Upper lobe of right lung (tissue), 1 donor: ENCODE measurements around the gene DNMT3A. TPM values are rescaled to one million over a fixed set of nuclear protein-coding genes. Genes with fewer than 3 reads are reported as not detected.

Experiments used
- ATAC-seq: fragments of 200-7000 bp; cut with Tn5 transposase; one replicate; pipeline ENCODE4 v1.9.1; 2020; ENCODE audit warnings: mild to moderate bottlenecking, moderate library complexity
- DNase-seq: peaks from one replicate; pipeline ENCODE4 v3.0.0-alpha.2; 2020
- H3K27ac ChIP-seq: fragments of 200-600 bp; one replicate; pipeline ENCODE4 v1.8.0; 2022
- H3K27me3 ChIP-seq: fragments of 200-600 bp; one replicate; pipeline ENCODE4 v1.8.0; 2022; ENCODE audit warnings: mild to moderate bottlenecking
- H3K36me3 ChIP-seq: fragments of 200-600 bp; one replicate; pipeline ENCODE4 v1.8.0; 2022
- H3K4me1 ChIP-seq: fragments of 200-600 bp; one replicate; pipeline ENCODE4 v1.8.0; 2022
- H3K4me3 ChIP-seq: fragments of 200-600 bp; one replicate; pipeline ENCODE4 v1.8.0; 2022; ENCODE audit warnings: mild to moderate bottlenecking
- H3K9me3 ChIP-seq: fragments of 200-600 bp; one replicate; pipeline ENCODE4 v1.8.0; 2022
- intact Hi-C: fragments of 100-400 bp; cut with DNase I; formaldehyde crosslinking; loops from one replicate; pipeline ENCODE4 v1.11.0; 2022
- total RNA-seq: library from RNA; stranded (reverse); fragmentation: NEBNext Ultra II Directional; extraction: Animal tissue kit (Norgen Biotek cat#: 25700); gene quantifications from one replicate; pipeline ENCODE4 v1.2.1, GENCODE V29; 2021
- TF ChIP-seq, protein P1 (sequence below): fragments of 200-600 bp; IDR thresholded peaks from one replicate; pipeline ENCODE4 v1.8.0; 2022; ENCODE audit warnings: antibody characterized with exemption
- donor health status: DM: no; HTN: yes; CAD: no; lungs with severe emphysema.

The DNMT3A gene
- total RNA-seq, 1 donor from 2014 or later = 31.3 TPM

GRCh38 chr2:25335204-25335603 lies 6.5 kb downstream of the DNMT3A start:
- Histone ChIP-seq H3K36me3 (no peaks in the 10 kb centered on the region), H3K4me3 (no peak overlapping the region), H3K27me3 (no peaks in the 10 kb centered on the region), H3K4me1 (peaks cover 14% of the 10 kb centered on the region), H3K9me3 (no peaks in the 10 kb centered on the region), H3K27ac (no peak overlapping the region)
- DNase-seq = no peak
- TF ChIP-seq, protein P1, sequence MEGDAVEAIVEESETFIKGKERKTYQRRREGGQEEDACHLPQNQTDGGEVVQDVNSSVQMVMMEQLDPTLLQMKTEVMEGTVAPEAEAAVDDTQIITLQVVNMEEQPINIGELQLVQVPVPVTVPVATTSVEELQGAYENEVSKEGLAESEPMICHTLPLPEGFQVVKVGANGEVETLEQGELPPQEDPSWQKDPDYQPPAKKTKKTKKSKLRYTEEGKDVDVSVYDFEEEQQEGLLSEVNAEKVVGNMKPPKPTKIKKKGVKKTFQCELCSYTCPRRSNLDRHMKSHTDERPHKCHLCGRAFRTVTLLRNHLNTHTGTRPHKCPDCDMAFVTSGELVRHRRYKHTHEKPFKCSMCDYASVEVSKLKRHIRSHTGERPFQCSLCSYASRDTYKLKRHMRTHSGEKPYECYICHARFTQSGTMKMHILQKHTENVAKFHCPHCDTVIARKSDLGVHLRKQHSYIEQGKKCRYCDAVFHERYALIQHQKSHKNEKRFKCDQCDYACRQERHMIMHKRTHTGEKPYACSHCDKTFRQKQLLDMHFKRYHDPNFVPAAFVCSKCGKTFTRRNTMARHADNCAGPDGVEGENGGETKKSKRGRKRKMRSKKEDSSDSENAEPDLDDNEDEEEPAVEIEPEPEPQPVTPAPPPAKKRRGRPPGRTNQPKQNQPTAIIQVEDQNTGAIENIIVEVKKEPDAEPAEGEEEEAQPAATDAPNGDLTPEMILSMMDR = no peak
- ATAC-seq = no peak
- intact Hi-C loops = no loop called here

GRCh38 chr2:25334482-25334881 lies 7.2 kb downstream of the DNMT3A start:
- intact Hi-C loops = no loop called here
- no peak for DNase-seq
- no peak overlapping the region for H3K4me3 ChIP-seq
- H3K9me3 ChIP-seq = no peaks in the 10 kb centered on the region
- H3K36me3 ChIP-seq = no peaks in the 10 kb centered on the region
- ATAC-seq = no peak
- TF ChIP-seq, protein P1 = no peak
- H3K27me3 ChIP-seq = no peaks in the 10 kb centered on the region
- H3K27ac ChIP-seq = no peak overlapping the region
- H3K4me1 ChIP-seq = peaks cover 6% of the 10 kb centered on the region

DNA sequence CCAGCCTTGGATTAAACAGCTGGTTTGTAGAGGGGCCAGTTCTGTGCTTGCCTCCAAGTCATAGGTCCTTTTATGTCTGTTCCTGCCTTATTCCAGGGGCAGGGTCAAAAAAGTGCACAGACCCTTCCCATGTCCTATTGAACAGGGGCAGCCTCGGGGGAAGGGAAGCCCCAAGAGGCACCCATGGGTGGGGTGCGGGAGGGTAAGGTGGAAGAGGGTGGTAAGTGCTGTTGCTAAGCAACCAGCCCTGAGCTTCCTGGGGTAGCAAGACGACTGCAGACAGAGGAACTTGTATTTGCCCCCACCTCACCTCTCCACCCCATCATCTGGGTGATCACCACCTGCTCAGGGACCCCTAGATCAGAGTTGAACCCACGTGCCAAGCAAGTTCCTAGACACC lies 7.7 kb downstream of the DNMT3A start:
- Histone ChIP-seq H3K9me3 (no peaks in the 10 kb centered on the region), H3K27me3 (no peaks in the 10 kb centered on the region), H3K4me3 (no peak overlapping the region), H3K36me3 (no peaks in the 10 kb centered on the region), H3K27ac (no peak overlapping the region), H3K4me1 (peaks cover 1% of the 10 kb centered on the region)
- DNase-seq = no peak
- intact Hi-C loops = no loop called here
- no peak for ATAC-seq
- TF ChIP-seq, protein P1 = no peak

DNA sequence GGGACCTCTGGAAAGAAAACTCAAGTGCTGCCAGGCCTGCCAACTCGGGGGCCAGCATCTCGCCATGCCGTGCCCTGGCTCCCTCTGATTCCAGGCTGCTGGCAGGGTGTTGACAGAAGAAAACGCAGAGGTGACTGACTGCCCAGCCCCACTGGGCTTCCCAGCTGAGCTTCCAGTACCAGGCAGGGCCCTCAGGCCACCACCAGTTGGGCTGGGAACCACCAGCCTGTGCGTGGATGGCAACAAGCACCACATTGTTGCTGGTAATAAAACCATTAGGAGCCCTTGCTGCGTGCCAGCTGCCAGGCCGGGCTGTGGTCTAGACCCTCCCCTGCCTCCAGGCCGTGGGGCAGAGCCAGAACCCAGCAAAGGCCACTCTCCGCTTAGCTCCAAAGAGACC lies 9.2 kb downstream of the DNMT3A start:
- DNase-seq (no peak), ATAC-seq (no peak)
- Histone ChIP-seq H3K4me3 (no peak overlapping the region), H3K27me3 (no peaks in the 10 kb centered on the region), H3K36me3 (no peaks in the 10 kb centered on the region), H3K4me1 (no peaks in the 10 kb centered on the region), H3K9me3 (no peaks in the 10 kb centered on the region), H3K27ac (no peak overlapping the region)
- TF ChIP-seq, protein P1 = no peak
- intact Hi-C loops = no loop called here

GRCh38 chr2:25331686-25332365 lies 9.9 kb downstream of the DNMT3A start:
- ATAC-seq (no peak), DNase-seq (no peak)
- Histone ChIP-seq H3K27ac (no peak overlapping the region), H3K9me3 (no peaks in the 10 kb centered on the region), H3K36me3 (no peaks in the 10 kb centered on the region), H3K4me3 (no peak overlapping the region), H3K27me3 (no peaks in the 10 kb centered on the region), H3K4me1 (no peaks in the 10 kb centered on the region)
- intact Hi-C loops = no loop called here
- TF ChIP-seq, protein P1 = no peak

GRCh38 chr2:25330937-25331336 lies 10.8 kb downstream of the DNMT3A start:
- no peaks in the 10 kb centered on the region for H3K4me1 ChIP-seq
- H3K27me3 ChIP-seq = no peaks in the 10 kb centered on the region
- H3K4me3 ChIP-seq = no peak overlapping the region
- DNase-seq = no peak
- H3K27ac ChIP-seq = no peak overlapping the region
- no peak for ATAC-seq
- H3K36me3 ChIP-seq = no peaks in the 10 kb centered on the region
- H3K9me3 ChIP-seq = no peaks in the 10 kb centered on the region
- TF ChIP-seq, protein P1 = no peak
- intact Hi-C loops = no loop called here
